ENCODE results near the gene PAFAH1B1.
"Not testable (repeated sequence)": the region's sequence is repeated elsewhere in the genome, so short reads cannot be mapped to it uniquely, and the experiment has no call there.

The PAFAH1B1 gene

DNA sequence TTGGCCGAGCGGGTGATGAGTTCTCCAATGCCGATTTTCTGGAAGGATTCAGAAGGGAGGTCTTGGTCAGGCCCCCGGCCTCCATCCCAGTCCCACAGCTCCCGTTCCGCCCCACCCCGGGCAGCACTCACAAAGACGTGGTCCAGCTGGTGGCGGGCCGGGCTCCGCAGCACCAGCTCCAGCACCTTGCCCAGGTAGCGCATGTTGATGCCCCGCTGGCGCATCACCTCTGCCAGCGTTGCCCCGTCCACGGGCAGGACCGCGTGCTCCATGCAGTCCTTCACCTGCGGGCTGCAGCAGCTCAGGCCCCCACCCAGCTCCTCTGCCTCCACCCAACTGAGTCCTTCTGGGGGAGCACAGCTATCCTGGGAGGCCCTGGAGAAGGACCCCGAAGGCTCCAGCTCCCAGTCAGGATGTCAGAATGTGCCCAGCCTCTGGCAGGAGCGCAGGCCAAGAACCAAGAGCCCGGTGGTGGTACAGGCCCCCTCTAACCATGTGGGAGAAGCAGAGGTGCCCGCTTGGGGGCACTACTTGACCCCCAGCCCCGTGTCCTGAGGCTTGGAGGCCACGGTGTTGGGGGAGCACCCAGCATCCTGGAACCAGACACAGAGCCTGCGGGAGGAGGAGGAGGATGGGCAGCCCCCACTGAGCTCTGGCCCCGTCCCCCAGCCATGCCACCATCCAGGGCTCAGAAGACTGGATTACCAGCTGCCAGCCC is 101.9 kb downstream of the PAFAH1B1 start:
- Histone ChIP-seq H3K27me3 (ENCODE audit: control insufficient read depth, insufficient read depth, low read length, poor library complexity, severe bottlenecking) (no peaks in the 10 kb centered on the region), H3K36me3 (ENCODE audit: control insufficient read depth, insufficient read depth, low read length) (peaks cover 8% of the 10 kb centered on the region), H3K4me1 (ENCODE audit: control insufficient read depth, insufficient read depth, low read length) (no peaks in the 10 kb centered on the region), H3K4me3 (ENCODE audit: insufficient read depth, low read depth, low read length) (no peak overlapping the region), H3K9me3 (ENCODE audit: control insufficient read depth, low read length) (no peaks in the 10 kb centered on the region), H3K27ac (ENCODE audit: insufficient read depth, low read depth, low read length, poor library complexity, severe bottlenecking) (no peak overlapping the region)
- WGBS, 2 experiments: 92 to 93% methylated on average over 28 of the region's 28 CpGs

DNA sequence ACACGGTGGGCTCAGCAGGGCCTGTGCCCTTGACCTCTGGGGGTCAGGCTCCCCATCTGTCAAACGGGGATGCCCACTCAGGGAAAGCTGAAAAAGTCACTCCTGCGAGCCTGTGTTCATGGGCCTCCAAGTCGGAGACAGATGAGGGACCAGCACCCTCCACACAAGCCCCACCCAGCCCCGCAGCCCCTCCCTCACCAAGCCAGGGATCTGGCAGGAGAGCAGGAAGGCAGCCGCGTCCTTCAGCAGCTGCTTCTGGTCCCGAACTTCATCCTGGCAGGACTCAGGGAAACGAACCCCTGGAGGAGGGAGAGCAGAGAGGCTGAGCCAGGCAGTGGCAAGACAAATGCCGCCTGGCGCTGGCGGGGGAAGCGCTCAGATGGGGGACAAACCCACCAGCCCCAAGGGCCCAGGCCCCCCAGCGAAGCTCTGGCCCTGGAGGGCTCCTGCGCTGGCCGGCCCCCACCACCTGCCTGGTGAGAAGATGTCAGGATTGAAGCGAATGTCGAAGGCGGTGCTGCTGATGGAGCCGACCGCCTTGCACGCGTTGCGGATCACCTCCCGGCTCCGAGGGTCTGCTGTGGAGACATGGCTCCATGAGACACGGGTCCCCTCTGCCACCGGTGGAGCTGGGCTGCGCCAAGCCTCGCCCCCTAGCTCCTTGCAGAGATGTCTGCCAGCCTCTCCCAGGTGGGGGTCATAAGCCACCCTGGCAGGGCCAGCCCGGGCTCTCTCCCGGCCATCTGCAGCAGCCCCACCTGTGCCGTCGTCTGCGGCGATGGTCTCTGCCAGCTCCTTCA is 102.7 kb downstream of the PAFAH1B1 start:
- no peak overlapping the region for H3K4me3 ChIP-seq (ENCODE audit: insufficient read depth, low read depth, low read length)
- no peaks in the 10 kb centered on the region for H3K4me1 ChIP-seq (ENCODE audit: control insufficient read depth, insufficient read depth, low read length)
- H3K9me3 ChIP-seq (ENCODE audit: control insufficient read depth, low read length): no peaks in the 10 kb centered on the region
- H3K27ac ChIP-seq (ENCODE audit: insufficient read depth, low read depth, low read length, poor library complexity, severe bottlenecking): no peak overlapping the region
- 93 to 94% methylated on average over 36 of the region's 36 CpGs for WGBS, 2 experiments
- H3K36me3 ChIP-seq (ENCODE audit: control insufficient read depth, insufficient read depth, low read length): peaks cover 12% of the 10 kb centered on the region
- no peaks in the 10 kb centered on the region for H3K27me3 ChIP-seq (ENCODE audit: control insufficient read depth, insufficient read depth, low read length, poor library complexity, severe bottlenecking)

DNA sequence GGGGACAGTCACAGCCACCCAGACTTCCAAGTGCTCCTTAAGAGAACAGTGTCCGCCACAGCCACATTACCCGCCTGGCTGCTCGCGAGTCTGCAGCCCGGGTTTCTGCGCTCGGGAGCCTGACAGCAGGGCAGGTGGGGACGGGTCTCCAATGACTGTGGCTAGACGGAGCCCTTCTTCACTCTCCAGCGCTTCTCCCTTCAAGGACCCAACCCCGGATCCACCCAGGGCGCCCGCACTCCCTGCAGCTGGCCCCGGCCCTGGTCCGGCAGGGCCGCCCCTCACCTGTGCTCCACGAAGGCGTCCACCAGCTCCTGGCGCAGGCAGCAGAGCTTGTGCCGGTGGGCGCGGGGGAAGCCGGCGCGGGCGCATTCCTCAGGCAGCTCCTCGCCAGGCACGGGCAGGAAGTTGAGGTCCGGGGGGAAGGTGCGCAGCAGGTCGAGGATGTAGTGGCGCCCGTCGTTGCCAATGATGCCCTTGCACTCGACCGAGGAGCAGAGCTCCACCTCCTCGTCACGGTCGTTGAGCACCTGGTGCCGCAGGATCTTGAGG is 104.2 kb downstream of the PAFAH1B1 start:
- 97% methylated on average over 40 of the region's 40 CpGs for WGBS, 2 experiments

DNA sequence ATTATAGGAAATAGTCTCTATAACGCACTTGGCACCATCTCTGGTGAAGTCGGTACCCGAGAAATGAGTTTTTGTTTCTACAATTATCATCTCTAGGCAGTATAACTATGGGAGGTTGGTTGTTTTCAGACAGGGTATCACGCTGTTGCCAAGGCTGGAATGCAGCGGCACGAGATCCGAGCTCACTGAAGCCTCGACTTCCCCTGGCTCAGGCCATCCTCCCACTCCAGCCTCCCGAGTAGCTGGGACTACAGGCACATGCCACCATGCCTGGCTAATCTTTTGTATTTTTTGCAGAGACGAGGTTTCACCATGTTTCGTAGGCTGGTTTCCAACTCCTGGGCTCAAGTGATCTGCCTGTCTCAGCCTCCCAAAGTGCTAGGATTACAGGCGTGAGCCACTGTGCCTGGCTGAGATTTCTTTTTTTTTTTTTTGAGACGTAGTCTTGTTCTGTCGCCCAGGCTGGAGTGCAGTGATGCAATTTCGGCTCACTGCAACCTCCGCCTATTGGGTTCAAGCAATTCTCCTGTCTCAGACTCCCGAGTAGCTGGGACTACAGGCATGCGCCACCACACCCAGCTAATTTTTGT is 105.9 kb downstream of the PAFAH1B1 start:
- not testable (repeated sequence) for H3K27ac ChIP-seq (ENCODE audit: insufficient read depth, low read depth, low read length, poor library complexity, severe bottlenecking); H3K4me1 ChIP-seq (ENCODE audit: control insufficient read depth, insufficient read depth, low read length); H3K9me3 ChIP-seq (ENCODE audit: control insufficient read depth, low read length); H3K4me3 ChIP-seq (ENCODE audit: insufficient read depth, low read depth, low read length); H3K27me3 ChIP-seq (ENCODE audit: control insufficient read depth, insufficient read depth, low read length, poor library complexity, severe bottlenecking)
- 94 to 95% methylated on average over 18 of the region's 18 CpGs for WGBS, 2 experiments
- H3K36me3 ChIP-seq (ENCODE audit: control insufficient read depth, insufficient read depth, low read length): peaks cover 12% of the 10 kb centered on the region

More for the DNA sequence above, 104.2 kb downstream of the PAFAH1B1 start:
- Histone ChIP-seq H3K36me3 (ENCODE audit: control insufficient read depth, insufficient read depth, low read length) (peaks cover 12% of the 10 kb centered on the region), H3K4me1 (ENCODE audit: control insufficient read depth, insufficient read depth, low read length) (no peaks in the 10 kb centered on the region), H3K4me3 (ENCODE audit: insufficient read depth, low read depth, low read length) (no peak overlapping the region), H3K27ac (ENCODE audit: insufficient read depth, low read depth, low read length, poor library complexity, severe bottlenecking) (no peak overlapping the region), H3K9me3 (ENCODE audit: control insufficient read depth, low read length) (no peaks in the 10 kb centered on the region), H3K27me3 (ENCODE audit: control insufficient read depth, insufficient read depth, low read length, poor library complexity, severe bottlenecking) (no peaks in the 10 kb centered on the region)

DNA sequence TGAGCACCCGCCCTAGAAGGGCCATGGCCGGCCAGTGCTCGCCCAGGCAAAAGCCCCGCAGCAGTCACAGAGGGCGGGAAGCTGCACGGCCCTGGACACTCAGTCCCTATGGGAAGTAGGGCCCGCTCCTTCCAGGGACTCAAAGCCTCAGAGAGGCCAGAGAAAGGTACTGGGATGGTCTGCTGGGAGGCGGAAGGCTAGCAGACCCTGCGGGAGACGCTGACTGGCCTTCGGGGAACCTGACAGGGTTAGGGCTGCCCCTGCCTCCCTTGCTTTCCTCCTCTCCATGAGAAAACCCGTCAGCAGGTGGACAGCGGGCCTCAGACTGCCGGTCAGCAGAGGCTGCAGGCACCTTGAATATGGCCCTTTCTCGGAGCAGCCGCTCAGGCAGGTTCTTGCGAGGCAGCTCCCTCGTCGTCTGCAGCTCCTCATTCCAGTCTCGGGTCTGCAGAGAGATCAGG is 106.6 kb downstream of the PAFAH1B1 start:
- no peaks in the 10 kb centered on the region for H3K27me3 ChIP-seq (ENCODE audit: control insufficient read depth, insufficient read depth, low read length, poor library complexity, severe bottlenecking)
- peaks cover 12% of the 10 kb centered on the region for H3K36me3 ChIP-seq (ENCODE audit: control insufficient read depth, insufficient read depth, low read length)
- WGBS, 2 experiments: 94 to 95% methylated on average over 20 of the region's 20 CpGs
- peaks cover 6% of the 10 kb centered on the region for H3K4me1 ChIP-seq (ENCODE audit: control insufficient read depth, insufficient read depth, low read length)
- H3K9me3 ChIP-seq (ENCODE audit: control insufficient read depth, low read length): no peaks in the 10 kb centered on the region
- no peak overlapping the region for H3K4me3 ChIP-seq (ENCODE audit: insufficient read depth, low read depth, low read length)
- no peak overlapping the region for H3K27ac ChIP-seq (ENCODE audit: insufficient read depth, low read depth, low read length, poor library complexity, severe bottlenecking)

DNA sequence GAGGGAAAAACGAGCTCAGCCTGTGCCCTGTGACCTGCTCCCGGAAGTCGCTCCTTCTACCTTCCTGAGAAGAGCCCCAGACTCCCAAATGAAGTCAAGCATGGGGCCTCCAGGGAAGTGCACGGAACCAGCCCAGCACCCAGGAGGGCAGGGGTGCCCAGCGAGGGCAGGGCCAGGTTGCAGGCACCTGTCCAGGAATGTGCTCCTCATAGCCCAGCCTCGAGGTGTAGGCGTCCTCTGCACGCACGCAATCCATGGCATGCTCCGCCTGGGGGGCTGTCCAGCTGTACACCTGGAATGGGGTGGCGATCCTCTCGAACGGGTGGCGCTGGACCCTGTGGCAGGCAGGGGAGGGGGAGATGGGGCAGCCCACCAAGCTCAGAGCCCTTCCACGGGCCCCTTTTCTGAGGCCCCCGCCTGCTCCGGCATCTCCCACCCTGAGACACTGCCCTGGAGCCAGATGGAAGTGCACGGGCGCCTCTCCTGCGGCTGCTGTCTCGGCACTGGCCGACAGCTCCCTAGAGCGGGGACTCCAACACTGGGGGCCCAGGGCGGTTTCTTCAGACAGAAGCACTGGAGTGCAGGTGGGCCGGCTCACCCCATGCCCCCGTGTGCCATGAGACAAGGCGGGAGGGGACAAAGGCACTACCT is 107.2 kb downstream of the PAFAH1B1 start:
- H3K27ac ChIP-seq (ENCODE audit: insufficient read depth, low read depth, low read length, poor library complexity, severe bottlenecking): no peak overlapping the region
- H3K4me3 ChIP-seq (ENCODE audit: insufficient read depth, low read depth, low read length): no peak overlapping the region
- WGBS, 2 experiments: 91 to 92% methylated on average over 27 of the region's 27 CpGs
- H3K36me3 ChIP-seq (ENCODE audit: control insufficient read depth, insufficient read depth, low read length): peaks cover 12% of the 10 kb centered on the region
- peaks cover 9% of the 10 kb centered on the region for H3K4me1 ChIP-seq (ENCODE audit: control insufficient read depth, insufficient read depth, low read length)
- H3K9me3 ChIP-seq (ENCODE audit: control insufficient read depth, low read length): no peaks in the 10 kb centered on the region
- no peaks in the 10 kb centered on the region for H3K27me3 ChIP-seq (ENCODE audit: control insufficient read depth, insufficient read depth, low read length, poor library complexity, severe bottlenecking)

DNA sequence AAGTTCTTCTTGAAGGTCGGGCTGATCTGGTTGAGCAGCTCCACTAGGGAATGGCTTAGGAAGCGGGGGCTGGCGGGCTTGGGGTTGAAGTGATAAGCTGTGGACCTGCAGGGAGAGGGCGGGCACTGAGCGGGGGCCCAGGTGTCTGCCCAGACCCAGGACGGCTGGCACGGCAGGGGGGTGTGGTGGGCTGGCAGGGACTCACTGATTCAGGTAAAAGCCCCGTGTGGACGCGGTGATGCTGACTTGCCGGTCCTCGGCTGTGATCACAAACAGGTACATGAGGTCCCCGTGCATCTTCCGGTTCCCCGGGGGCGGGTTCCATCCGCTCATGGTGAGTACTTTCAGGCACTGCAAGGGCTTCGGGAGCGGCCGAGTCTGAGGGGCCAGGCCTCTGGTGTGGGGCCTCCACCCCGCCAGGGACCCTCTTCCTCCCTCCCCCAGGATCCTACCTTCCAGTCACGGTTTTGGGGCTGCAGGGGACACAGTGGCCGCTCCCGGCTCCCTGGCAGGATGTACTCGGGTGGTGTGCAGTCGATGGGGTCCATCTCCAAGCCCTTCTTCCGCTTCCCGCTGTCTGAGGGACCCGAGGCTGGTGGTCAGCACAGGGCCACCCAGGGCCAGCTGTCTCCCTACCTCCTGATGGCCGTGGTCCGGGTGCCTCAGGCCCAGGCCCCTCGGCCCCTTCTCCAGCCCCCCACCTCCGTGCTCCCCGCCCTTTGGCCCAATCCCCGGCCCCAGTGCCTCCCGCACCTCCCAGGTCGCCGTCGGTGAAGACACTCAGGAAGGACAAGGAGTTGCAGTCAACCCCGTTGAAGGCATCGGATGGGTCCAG is 107.9 kb downstream of the PAFAH1B1 start:
- peaks cover 12% of the 10 kb centered on the region for H3K4me1 ChIP-seq (ENCODE audit: control insufficient read depth, insufficient read depth, low read length)
- H3K4me3 ChIP-seq (ENCODE audit: insufficient read depth, low read depth, low read length): no peak overlapping the region
- H3K9me3 ChIP-seq (ENCODE audit: control insufficient read depth, low read length): no peaks in the 10 kb centered on the region
- no peak overlapping the region for H3K27ac ChIP-seq (ENCODE audit: insufficient read depth, low read depth, low read length, poor library complexity, severe bottlenecking)
- peaks cover 12% of the 10 kb centered on the region for H3K36me3 ChIP-seq (ENCODE audit: control insufficient read depth, insufficient read depth, low read length)
- 95 to 96% methylated on average over 41 of the region's 41 CpGs for WGBS, 2 experiments
- H3K27me3 ChIP-seq (ENCODE audit: control insufficient read depth, insufficient read depth, low read length, poor library complexity, severe bottlenecking): no peaks in the 10 kb centered on the region

DNA sequence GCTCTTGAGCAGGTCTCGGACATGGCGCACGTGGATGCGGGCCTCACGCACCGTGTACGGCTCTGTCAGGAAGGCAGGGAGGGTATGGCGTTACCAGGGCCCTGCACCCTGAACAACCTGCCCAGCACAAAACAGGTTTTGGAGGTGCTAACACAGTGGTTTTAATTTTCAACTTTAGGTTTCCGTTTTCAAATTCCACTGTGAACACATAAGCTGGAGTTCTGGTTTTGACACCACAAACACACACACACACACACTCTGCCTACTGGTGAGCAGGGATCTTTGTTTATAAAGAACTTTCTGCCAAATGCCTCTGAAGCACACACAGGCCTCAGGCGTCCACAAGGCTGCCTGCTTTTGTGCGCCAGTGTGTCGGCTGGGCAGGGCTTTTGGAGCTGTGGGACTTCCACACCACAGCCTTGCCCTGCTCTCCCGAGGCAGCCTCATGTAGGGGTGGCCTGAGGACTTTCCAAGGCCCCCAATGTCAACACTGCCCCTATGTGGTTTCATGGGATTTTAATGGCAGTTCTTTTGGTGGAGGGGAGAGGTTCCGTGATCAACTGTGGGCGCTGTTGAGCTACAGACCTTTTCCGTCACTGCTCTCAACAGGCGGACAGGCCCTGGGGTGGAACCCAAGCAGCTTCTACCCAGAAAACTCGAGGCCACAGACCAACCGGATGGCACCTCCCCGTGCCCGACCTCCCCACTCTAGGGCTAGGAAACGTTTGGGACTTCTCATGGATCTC is 108.7 kb downstream of the PAFAH1B1 start:
- H3K9me3 ChIP-seq (ENCODE audit: control insufficient read depth, low read length): no peaks in the 10 kb centered on the region
- H3K27me3 ChIP-seq (ENCODE audit: control insufficient read depth, insufficient read depth, low read length, poor library complexity, severe bottlenecking): no peaks in the 10 kb centered on the region
- peaks cover 12% of the 10 kb centered on the region for H3K36me3 ChIP-seq (ENCODE audit: control insufficient read depth, insufficient read depth, low read length)
- no peak overlapping the region for H3K27ac ChIP-seq (ENCODE audit: insufficient read depth, low read depth, low read length, poor library complexity, severe bottlenecking)
- H3K4me3 ChIP-seq (ENCODE audit: insufficient read depth, low read depth, low read length): no peak overlapping the region
- 91 to 94% methylated on average over 22 of the region's 22 CpGs for WGBS, 2 experiments
- peaks cover 15% of the 10 kb centered on the region for H3K4me1 ChIP-seq (ENCODE audit: control insufficient read depth, insufficient read depth, low read length)

DNA sequence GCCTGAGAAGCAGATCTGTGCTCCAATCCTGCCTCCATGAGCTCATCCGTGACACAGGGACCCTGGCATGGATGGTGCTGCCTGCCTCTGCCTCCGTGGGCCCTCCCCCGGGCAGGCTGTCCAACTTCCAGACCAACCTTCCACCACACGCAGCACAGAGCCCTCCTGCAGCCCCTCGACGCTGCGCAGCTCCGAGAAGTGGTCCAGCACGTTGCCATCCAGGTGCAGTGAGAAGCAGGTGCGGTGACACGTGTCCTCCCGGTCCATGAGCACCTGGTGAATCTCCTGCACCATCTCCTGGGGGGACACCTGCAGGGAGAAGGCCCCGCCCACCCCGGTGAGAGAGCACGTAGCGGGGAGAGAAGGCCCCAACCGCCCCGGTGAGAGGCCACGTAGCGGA is 109.7 kb downstream of the PAFAH1B1 start:
- Histone ChIP-seq H3K27ac (ENCODE audit: insufficient read depth, low read depth, low read length, poor library complexity, severe bottlenecking) (no peak overlapping the region), H3K36me3 (ENCODE audit: control insufficient read depth, insufficient read depth, low read length) (peaks cover 8% of the 10 kb centered on the region), H3K4me3 (ENCODE audit: insufficient read depth, low read depth, low read length) (no peak overlapping the region), H3K9me3 (ENCODE audit: control insufficient read depth, low read length) (no peaks in the 10 kb centered on the region), H3K27me3 (ENCODE audit: control insufficient read depth, insufficient read depth, low read length, poor library complexity, severe bottlenecking) (no peaks in the 10 kb centered on the region), H3K4me1 (ENCODE audit: control insufficient read depth, insufficient read depth, low read length) (peaks cover 24% of the 10 kb centered on the region)
- WGBS, 2 experiments: 94% methylated on average over 20 of the region's 20 CpGs
